Calu3 (cell line): ENCODE results near the gene GREM2. TPM values are rescaled to one million over a fixed set of nuclear protein-coding genes. Genes with fewer than 3 reads are reported as not detected.

ENCODE experiments used
- BruUV-seq: library from RNA; stranded (reverse); fragments of 400-500 nt; replicated peaks from 2 replicates; lab custom pipeline; 2021; lab: Mats Ljungman, UMichigan
- CTCF ChIA-PET: fragments of 300-600 bp; sonication (Branson Sonifier 250); formaldehyde crosslinking; loops from one replicate; lab custom pipeline; 2022; ENCODE audit warnings: antibody characterized with exemption; lab: Charles Lee
- DNase-seq: peaks from one replicate; pipeline ENCODE4 v3.0.0; 2022
- H3K27ac Mint-ChIP-seq: one replicate; pipeline ENCODE4 v1.8.0; 2022; ENCODE audit warnings: mixed read lengths; ENCODE audit not compliant: unreplicated experiment
- H3K27me3 Mint-ChIP-seq: one replicate; pipeline ENCODE4 v1.8.0; 2022; ENCODE audit warnings: mixed read lengths; ENCODE audit not compliant: unreplicated experiment
- H3K36me3 Mint-ChIP-seq: one replicate; pipeline ENCODE4 v1.8.0; 2022; ENCODE audit warnings: mild to moderate bottlenecking, moderate library complexity, mixed read lengths; ENCODE audit not compliant: insufficient read depth, unreplicated experiment
- H3K4me1 Mint-ChIP-seq: one replicate; pipeline ENCODE4 v1.8.0; 2022; ENCODE audit warnings: mild to moderate bottlenecking, low read depth, mixed read lengths; ENCODE audit not compliant: unreplicated experiment
- H3K4me3 Mint-ChIP-seq: one replicate; pipeline ENCODE4 v1.8.0; 2022; ENCODE audit warnings: mild to moderate bottlenecking, low read depth, moderate library complexity, mixed read lengths; ENCODE audit not compliant: unreplicated experiment
- H3K9me3 Mint-ChIP-seq: one replicate; pipeline ENCODE4 v1.8.0; 2022; ENCODE audit warnings: low read depth, mixed read lengths; ENCODE audit not compliant: unreplicated experiment
- CTCF ChIP-seq: fragments of 200-600 bp; IDR thresholded peaks from one replicate; pipeline ENCODE4 v1.8.0; 2022; ENCODE audit warnings: antibody characterized with exemption; ENCODE audit not compliant: unreplicated experiment
- intact Hi-C: fragments of 100-400 bp; cut with micrococcal nuclease; formaldehyde crosslinking; loops from one replicate; pipeline ENCODE4 v1.10.0; 2022; ENCODE audit not compliant: unreplicated experiment
- total RNA-seq: library from RNA; stranded (reverse); gene quantifications from 2 replicates; pipeline ENCODE4 v1.2.3, GENCODE V29; 2022

Gene GREM2
- total RNA-seq, 1 experiment from 2014 or later: not detected

- BruUV-seq: no TSS peak
- CTCF ChIA-PET: interaction anchor here (1.0 kb wide), 1 partner anchor 22 kb away, joined by 4 read pairs; no protein-coding TSS in a partner anchor
- no peaks in the 10 kb centered on the region for H3K27me3 Mint-ChIP-seq
Observed at GRCh38 chr1:240586006-240586405, 25.9 kb downstream of the GREM2 start.

GRCh38 chr1:240582953-240583352 is 29.0 kb downstream of the GREM2 start:
- Mint-ChIP-seq H3K9me3 (no peaks in the 10 kb centered on the region), H3K4me1 (no peaks in the 10 kb centered on the region), H3K36me3 (no peaks in the 10 kb centered on the region), H3K27ac (no peak overlapping the region), H3K4me3 (no peak overlapping the region), H3K27me3 (no peaks in the 10 kb centered on the region)
- intact Hi-C loops: no loop called here
- no peak for DNase-seq
- no TSS peak for BruUV-seq
- CTCF ChIA-PET: no interaction called here
- no peak for TF ChIP-seq CTCF

More at GRCh38 chr1:240586006-240586405, 25.9 kb downstream of the GREM2 start:
- peaks cover 5% of the 10 kb centered on the region for H3K9me3 Mint-ChIP-seq
- no peak overlapping the region for H3K27ac Mint-ChIP-seq
- no peak for DNase-seq
- H3K36me3 Mint-ChIP-seq: no peaks in the 10 kb centered on the region
- intact Hi-C loops: no loop called here
- H3K4me3 Mint-ChIP-seq: no peak overlapping the region
- no peak for TF ChIP-seq CTCF
- no peaks in the 10 kb centered on the region for H3K4me1 Mint-ChIP-seq

GRCh38 chr1:240579511-240579910 is 32.4 kb downstream of the GREM2 start:
- CTCF ChIA-PET: no interaction called here
- H3K9me3 Mint-ChIP-seq: no peaks in the 10 kb centered on the region
- DNase-seq: no peak
- H3K27ac Mint-ChIP-seq: no peak overlapping the region
- no peaks in the 10 kb centered on the region for H3K36me3 Mint-ChIP-seq
- TF ChIP-seq CTCF: no peak
- intact Hi-C loops: no loop called here
- no TSS peak for BruUV-seq
- H3K4me3 Mint-ChIP-seq: no peak overlapping the region
- no peaks in the 10 kb centered on the region for H3K27me3 Mint-ChIP-seq
- H3K4me1 Mint-ChIP-seq: no peaks in the 10 kb centered on the region

GRCh38 chr1:240577095-240577494 is 34.9 kb downstream of the GREM2 start:
- Mint-ChIP-seq H3K4me3 (no peak overlapping the region), H3K36me3 (no peaks in the 10 kb centered on the region), H3K27me3 (no peaks in the 10 kb centered on the region), H3K27ac (no peak overlapping the region), H3K4me1 (no peaks in the 10 kb centered on the region), H3K9me3 (peaks cover 3% of the 10 kb centered on the region)
- BruUV-seq: no TSS peak
- no peak for DNase-seq
- CTCF ChIA-PET: no interaction called here
- TF ChIP-seq CTCF: no peak
- intact Hi-C loops: no loop called here
